Measurements from ENCODE around the gene TMEM178B. TPM values are rescaled to one million over a fixed set of nuclear protein-coding genes. Genes with fewer than 3 reads are reported as not detected.
"Not testable (repeated sequence)": the region's sequence is repeated elsewhere in the genome, so short reads cannot be mapped to it uniquely, and the experiment has no call there.

Gene TMEM178B
- total RNA-seq, 1 donor from 2014 or later: 49.8 TPM

DNA sequence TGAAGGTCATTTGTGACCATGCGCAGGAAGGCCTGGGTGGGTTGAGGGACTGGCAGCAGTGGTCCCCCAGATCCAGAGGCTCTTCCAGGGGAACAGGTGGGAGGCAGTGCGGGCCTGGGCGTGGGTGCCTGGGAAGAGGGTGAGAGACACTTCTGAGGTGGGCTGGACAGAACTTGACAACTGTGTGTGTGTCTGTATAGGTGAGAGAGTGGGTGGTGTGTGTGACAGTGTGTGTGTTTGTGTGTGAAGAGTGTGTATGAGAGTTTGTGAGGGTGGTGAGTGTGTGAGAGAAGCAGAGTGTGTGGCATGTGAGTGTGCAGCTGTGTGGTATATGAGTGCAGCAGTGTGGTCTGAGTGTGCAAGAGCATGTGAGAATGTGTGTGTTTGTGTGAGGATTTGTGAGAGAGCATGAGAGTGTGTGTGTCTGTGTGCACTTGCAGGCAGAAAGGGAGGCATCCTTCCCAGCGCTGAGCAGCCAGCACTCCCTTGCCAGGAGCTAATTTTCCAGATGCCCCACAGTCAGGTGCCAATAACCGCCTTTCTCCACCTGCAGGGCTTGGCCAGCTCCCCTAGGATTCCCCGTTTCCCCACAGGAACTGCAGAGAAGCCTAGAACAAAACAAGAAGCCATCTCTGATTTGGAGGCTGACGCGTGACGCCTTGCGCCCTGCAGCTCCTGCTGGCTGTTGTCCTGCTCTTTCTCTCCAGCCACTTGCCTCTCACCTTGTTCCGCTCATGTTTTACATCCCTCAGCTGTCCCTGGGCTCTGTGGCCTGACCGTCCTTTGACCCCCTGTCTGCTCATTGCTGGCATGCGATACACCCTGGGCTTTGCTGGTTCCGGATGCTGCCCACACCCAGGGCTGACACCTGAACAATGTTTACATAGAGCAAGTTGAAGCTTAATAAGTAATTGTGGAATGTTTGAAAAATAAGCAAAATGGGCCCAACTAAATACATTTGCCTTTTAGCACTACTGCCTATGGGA, 88.0 kb downstream of the TMEM178B start:
- Mint-ChIP-seq H3K9me3 (ENCODE audit: unreplicated experiment) (peaks cover 9% of the 10 kb centered on the region), H3K36me3 (ENCODE audit: unreplicated experiment) (no peaks in the 10 kb centered on the region), H3K27ac (ENCODE audit: unreplicated experiment) (no peak overlapping the region), H3K27me3 (ENCODE audit: unreplicated experiment) (peaks cover 2% of the 10 kb centered on the region), H3K4me3 (ENCODE audit: unreplicated experiment) (no peak overlapping the region), H3K4me1 (ENCODE audit: low read depth, unreplicated experiment) (peaks cover 2% of the 10 kb centered on the region)
- TF ChIP-seq, protein P1, sequence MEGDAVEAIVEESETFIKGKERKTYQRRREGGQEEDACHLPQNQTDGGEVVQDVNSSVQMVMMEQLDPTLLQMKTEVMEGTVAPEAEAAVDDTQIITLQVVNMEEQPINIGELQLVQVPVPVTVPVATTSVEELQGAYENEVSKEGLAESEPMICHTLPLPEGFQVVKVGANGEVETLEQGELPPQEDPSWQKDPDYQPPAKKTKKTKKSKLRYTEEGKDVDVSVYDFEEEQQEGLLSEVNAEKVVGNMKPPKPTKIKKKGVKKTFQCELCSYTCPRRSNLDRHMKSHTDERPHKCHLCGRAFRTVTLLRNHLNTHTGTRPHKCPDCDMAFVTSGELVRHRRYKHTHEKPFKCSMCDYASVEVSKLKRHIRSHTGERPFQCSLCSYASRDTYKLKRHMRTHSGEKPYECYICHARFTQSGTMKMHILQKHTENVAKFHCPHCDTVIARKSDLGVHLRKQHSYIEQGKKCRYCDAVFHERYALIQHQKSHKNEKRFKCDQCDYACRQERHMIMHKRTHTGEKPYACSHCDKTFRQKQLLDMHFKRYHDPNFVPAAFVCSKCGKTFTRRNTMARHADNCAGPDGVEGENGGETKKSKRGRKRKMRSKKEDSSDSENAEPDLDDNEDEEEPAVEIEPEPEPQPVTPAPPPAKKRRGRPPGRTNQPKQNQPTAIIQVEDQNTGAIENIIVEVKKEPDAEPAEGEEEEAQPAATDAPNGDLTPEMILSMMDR (IDR thresholded peaks at IDR 0.05; ENCODE audit: partially characterized antibody, unreplicated experiment): no peak
- no peak for DNase-seq

DNA sequence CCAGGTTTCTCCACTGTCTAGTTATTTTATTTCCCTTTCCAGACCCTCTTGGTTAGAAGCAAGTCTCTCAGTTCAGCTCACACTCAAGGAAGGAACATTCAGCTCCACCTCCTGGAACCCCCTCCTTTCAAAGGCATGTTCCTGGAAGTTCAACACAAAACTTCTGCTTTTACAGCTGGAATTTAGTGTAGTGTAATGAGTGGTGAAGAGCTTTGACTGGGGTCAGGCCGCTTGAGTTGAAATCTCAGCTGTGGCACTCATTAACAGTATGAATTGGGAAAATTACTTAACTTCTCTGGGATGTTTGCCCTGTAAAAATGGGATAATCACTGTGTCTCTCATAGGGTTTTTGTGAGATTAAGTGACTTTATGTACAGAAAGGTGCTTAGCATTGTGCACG, 91.7 kb downstream of the TMEM178B start:
- TF ChIP-seq, protein P1 (IDR thresholded peaks at IDR 0.05; ENCODE audit: partially characterized antibody, unreplicated experiment): no peak
- no peak overlapping the region for H3K27ac Mint-ChIP-seq (ENCODE audit: unreplicated experiment)
- no peak overlapping the region for H3K4me3 Mint-ChIP-seq (ENCODE audit: unreplicated experiment)
- H3K9me3 Mint-ChIP-seq (ENCODE audit: unreplicated experiment): peaks cover 9% of the 10 kb centered on the region
- H3K36me3 Mint-ChIP-seq (ENCODE audit: unreplicated experiment): no peaks in the 10 kb centered on the region
- DNase-seq: no peak
- H3K4me1 Mint-ChIP-seq (ENCODE audit: low read depth, unreplicated experiment): no peaks in the 10 kb centered on the region
- no peaks in the 10 kb centered on the region for H3K27me3 Mint-ChIP-seq (ENCODE audit: unreplicated experiment)

DNA sequence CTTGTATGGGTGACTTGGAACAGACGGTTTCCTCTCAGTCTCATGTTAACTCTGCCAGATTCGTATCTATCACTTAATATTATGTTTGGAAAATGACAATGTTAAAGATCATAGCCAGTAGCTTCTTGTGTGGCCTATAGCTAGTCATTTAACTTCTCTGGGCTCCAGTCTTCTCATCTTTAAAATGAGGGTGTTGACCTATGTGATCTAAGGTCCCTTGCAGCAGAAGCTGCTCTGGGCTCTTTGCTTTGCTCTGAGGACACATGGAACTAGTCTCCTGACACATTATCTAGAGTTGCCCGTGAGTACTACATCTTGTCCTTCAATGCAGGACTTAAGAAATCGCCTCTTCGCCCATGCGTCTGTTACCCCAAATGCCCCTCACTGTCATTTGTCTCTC, 93.1 kb downstream of the TMEM178B start:
- Mint-ChIP-seq H3K4me3 (ENCODE audit: unreplicated experiment) (no peak overlapping the region), H3K36me3 (ENCODE audit: unreplicated experiment) (no peaks in the 10 kb centered on the region), H3K9me3 (ENCODE audit: unreplicated experiment) (peaks cover 6% of the 10 kb centered on the region), H3K4me1 (ENCODE audit: low read depth, unreplicated experiment) (no peaks in the 10 kb centered on the region), H3K27ac (ENCODE audit: unreplicated experiment) (no peak overlapping the region), H3K27me3 (ENCODE audit: unreplicated experiment) (no peaks in the 10 kb centered on the region)
- TF ChIP-seq, protein P1 (IDR thresholded peaks at IDR 0.05; ENCODE audit: partially characterized antibody, unreplicated experiment): no peak
- no peak for DNase-seq

GRCh38 chr7:141167381-141167964, 93.6 kb downstream of the TMEM178B start:
- Mint-ChIP-seq H3K36me3 (ENCODE audit: unreplicated experiment) (no peaks in the 10 kb centered on the region), H3K27me3 (ENCODE audit: unreplicated experiment) (no peaks in the 10 kb centered on the region), H3K27ac (ENCODE audit: unreplicated experiment) (no peak overlapping the region), H3K4me1 (ENCODE audit: low read depth, unreplicated experiment) (no peaks in the 10 kb centered on the region), H3K4me3 (ENCODE audit: unreplicated experiment) (no peak overlapping the region), H3K9me3 (ENCODE audit: unreplicated experiment) (peaks cover 3% of the 10 kb centered on the region)
- DNase-seq: no peak
- TF ChIP-seq, protein P1 (IDR thresholded peaks at IDR 0.05; ENCODE audit: partially characterized antibody, unreplicated experiment): no peak

GRCh38 chr7:141169157-141169556, 95.3 kb downstream of the TMEM178B start:
- not testable (repeated sequence) for H3K4me3 Mint-ChIP-seq (ENCODE audit: unreplicated experiment); H3K27ac Mint-ChIP-seq (ENCODE audit: unreplicated experiment); DNase-seq; H3K9me3 Mint-ChIP-seq (ENCODE audit: unreplicated experiment); H3K27me3 Mint-ChIP-seq (ENCODE audit: unreplicated experiment); H3K36me3 Mint-ChIP-seq (ENCODE audit: unreplicated experiment); H3K4me1 Mint-ChIP-seq (ENCODE audit: low read depth, unreplicated experiment)

- not testable (repeated sequence) for H3K4me1 Mint-ChIP-seq (ENCODE audit: low read depth, unreplicated experiment); H3K27ac Mint-ChIP-seq (ENCODE audit: unreplicated experiment); H3K4me3 Mint-ChIP-seq (ENCODE audit: unreplicated experiment); H3K9me3 Mint-ChIP-seq (ENCODE audit: unreplicated experiment); DNase-seq; H3K36me3 Mint-ChIP-seq (ENCODE audit: unreplicated experiment); H3K27me3 Mint-ChIP-seq (ENCODE audit: unreplicated experiment)
Measured at GRCh38 chr7:141175728-141176127, 101.9 kb downstream of the TMEM178B start.

DNA sequence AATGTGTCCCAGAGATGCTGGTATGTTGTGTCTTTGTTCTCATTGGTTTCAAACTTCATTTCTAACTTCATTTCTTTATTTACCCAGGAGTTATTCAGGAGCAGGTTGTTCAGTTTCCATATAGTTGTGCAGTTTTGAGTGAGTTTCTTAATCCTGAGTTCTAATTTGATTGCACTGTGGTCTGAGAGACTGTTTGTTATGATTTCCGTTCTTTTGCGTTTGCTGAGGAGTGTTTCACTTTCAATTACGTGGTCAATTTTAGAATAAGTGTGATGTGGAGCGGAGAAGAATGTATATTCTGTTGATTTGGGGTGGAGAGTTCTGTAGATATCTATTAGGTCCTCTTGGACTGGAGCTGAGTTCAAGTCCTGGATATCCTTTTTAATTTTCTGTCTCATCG, 103.3 kb downstream of the TMEM178B start:
- DNase-seq; H3K4me1 Mint-ChIP-seq (ENCODE audit: low read depth, unreplicated experiment); H3K27ac Mint-ChIP-seq (ENCODE audit: unreplicated experiment); H3K36me3 Mint-ChIP-seq (ENCODE audit: unreplicated experiment); H3K4me3 Mint-ChIP-seq (ENCODE audit: unreplicated experiment); H3K27me3 Mint-ChIP-seq (ENCODE audit: unreplicated experiment); H3K9me3 Mint-ChIP-seq (ENCODE audit: unreplicated experiment): not testable (repeated sequence)

Measured in glutamatergic neuron (in vitro differentiated cells).